Germinal center (tissue), 1 donor: Measurements from ENCODE around the gene DHPS.
"Not testable (repeated sequence)": the region's sequence is repeated elsewhere in the genome, so short reads cannot be mapped to it uniquely, and the experiment has no call there.

Source experiments
- DNase-seq: peaks from one replicate; pipeline ENCODE4 v3.0.0; 2012; ENCODE audit warnings: mixed read lengths, low spot score

The DHPS gene

DNA sequence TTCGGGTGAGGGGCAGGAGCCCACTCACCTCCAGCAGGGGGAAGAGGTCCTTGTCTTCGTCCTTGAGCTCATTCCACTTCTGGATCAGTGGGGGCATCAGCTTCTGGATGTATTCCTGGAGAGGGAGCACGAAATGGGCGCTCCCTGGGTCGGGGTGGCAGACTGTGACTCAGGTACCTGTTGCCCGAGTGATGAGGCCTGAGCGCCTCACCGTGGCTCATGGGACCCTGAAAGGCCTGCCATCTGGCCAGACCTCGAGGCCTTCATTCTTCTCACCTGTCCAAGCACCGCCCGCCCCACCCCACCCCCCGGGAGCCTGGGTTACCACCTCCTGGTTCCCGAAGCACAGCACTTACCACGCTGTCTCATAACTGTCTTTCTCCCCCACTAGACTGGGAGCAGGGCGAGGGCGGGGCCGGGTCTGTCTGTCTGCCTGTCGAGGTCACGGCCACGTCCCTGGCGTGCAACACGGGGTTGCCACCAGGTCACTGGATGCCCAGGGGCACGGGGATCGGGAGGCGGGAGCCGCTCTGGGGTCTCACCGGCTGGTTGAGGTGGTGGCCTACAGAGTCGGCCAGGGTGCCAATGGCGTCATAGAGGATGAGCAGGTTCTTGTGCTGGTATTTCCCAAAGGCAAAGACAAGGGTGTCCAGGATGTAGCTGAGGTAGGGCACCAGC, 24.1 kb upstream of the DHPS start:
- DNase-seq = no peak

DNA sequence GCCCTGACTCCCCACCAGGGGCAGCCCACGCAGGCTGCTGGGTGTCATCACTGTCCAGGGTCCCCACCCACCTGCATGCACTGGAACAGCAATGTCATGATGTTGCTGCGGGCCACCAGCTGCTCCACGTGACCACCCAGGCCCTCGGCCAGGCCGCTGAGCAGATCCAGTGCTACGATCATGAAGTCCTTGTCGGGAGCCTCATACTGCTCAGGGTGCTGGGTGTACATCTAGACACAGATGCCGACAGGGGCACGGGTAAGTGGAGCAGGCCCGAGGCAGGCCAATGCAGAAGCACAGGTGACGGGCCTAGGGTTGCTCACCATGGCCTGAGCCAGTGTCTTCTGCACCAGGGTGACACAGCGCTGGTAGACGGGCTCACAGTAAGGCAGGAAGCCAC, 23.5 kb upstream of the DHPS start:
- no peak for DNase-seq

DNA sequence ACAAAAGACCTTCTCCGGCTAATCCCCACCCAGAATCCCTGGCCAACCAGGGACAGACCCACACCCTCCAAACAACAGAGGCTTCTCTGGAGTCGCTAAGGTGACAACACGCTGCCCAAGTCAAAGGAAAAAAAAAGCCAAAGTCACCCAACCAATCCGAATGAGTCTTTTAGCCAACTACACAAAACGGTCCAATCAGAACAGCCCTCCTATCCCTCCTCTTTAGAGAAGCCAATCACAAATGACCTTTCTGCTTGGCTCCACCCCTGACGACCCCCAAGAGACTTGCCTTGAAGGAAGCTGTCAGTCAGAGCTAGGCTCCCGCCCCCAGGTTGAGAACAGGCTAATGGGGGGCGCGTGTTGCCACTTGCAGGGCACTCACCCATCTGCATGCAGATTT, 21.4 kb upstream of the DHPS start:
- peak; percentile 83 for DNase-seq

DNA sequence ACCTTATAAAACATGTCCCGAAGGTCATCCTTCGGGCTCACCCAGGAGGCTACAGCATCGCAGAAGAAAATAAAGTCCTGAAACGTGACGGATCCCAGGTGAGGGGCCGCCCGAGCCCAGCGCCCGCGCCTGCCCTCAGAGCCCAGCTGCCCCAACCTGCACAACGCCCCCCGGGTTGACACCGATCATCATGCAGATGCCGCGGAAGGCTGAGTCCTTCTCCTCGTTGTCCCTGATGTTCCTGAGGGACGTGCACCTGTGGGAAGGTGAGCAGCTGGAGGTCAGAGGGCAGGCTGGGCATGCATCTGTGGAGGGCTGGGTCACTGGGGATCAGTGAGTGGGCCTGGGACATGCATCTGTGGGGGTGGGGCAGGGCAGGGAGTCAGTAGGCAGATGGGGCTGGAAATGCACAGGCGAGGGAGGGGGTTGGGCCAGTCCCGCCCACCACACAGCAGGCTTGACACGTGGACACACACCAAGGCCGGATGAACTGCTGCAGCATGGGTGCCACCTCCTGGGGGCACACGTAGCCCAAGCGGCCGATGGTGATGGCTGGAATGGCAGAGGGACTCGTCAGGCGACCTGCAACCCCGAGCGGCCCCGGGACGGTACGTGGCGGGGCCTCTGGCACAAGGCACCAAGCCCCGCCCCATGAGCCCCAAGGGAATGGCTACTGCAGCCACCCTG, 20.1 kb upstream of the DHPS start:
- DNase-seq = no peak

- no peak for DNase-seq
Measured at GRCh38 chr19:12698138-12698537, 16.5 kb upstream of the DHPS start.

DNA sequence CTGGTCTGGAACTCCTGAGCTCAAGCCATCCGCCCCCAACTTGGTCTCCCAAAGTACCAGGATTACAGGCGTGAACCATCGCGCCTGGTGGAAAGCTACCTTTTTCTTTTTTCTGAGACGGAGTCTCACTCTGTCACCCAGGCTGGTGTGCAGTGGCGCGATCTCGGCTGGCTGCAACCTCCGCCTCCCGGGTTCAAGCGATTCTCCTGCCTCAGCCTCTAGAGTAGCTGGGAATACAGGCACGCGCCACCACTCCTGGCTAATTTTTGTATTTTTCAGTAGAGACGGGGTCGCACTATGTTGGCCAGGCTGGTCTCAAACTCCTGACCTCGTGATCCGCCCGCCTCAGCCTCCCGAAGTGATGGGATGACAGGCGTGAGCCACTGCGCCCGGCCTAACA, 15.7 kb upstream of the DHPS start:
- DNase-seq = not testable (repeated sequence)

DNA sequence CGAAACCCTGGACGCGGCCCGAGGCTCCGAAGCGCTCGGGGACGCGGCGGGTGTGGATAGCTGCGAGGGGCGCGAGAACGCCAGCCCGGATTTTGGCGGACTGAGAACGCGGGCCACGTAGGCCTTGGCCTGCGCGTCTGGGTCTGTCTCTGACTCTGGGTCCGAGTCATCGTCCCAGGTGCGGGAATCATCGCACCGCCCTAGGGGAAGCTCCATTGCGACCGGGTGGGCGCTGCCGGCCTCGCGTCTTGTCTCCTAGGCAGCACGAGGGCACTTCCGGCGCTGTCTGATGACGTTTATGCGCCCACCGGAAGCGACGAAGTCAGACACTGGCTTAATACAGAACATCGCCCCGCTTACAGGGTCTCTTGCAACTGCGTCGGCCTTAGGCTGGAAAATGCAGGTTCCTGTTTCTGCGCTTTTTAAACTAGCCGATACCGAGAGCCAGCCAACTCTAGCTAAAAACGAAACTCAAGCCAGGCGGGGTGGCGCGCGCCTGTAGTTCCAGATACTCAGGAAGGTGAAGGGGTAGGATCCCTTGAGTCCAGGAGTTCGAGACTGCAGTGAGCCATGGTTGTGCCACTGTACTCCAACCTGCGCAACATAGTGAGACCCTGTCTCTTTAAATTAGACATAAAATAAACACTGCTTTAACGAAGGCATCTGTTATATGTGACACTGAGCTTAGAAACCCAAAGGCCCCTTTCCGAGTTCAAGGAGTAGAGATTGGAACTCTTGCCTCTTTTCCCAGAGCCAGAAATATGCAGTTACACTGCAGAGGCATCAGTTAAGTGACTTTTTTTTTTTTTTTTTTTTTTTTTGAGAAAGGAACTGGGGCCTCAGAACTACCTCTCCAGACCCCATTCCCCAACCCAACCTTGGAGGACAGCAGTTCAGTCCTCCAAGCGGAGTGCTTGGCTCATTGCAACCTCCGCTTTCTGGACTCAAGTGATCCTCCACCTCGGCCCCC, 15.0 kb upstream of the DHPS start, which contains the start of gene FBXW9:
TSS of gene FBXW9 (minus strand) at position 266 of the 970 bp plus-strand sequence. CDS start at position 216, 50 bp downstream.
- peak; percentile 96 for DNase-seq

DNA sequence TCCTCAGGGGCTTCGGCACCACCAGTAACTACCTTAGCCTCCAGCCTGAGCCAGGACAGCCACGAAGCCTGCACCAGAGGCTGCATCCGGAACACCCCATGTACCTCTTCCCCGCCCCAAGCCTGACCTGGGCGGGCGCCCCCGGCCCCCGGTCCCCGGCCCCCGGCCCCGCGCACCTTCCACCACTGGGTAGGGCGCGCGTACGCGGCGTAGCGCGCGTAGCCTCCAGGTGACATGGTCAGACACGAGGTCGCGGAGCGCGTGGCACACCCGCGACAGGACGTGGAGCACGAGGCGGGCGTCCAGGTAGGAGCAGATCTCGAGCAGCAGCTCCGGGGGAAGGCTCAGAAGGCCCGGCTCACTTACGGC, 14.3 kb upstream of the DHPS start:
- DNase-seq = no peak

- no peak for DNase-seq
Measured at GRCh38 chr19:12695514-12695913, 13.8 kb upstream of the DHPS start.

- no peak for DNase-seq
Measured at GRCh38 chr19:12695096-12695495, 13.4 kb upstream of the DHPS start.

DNA sequence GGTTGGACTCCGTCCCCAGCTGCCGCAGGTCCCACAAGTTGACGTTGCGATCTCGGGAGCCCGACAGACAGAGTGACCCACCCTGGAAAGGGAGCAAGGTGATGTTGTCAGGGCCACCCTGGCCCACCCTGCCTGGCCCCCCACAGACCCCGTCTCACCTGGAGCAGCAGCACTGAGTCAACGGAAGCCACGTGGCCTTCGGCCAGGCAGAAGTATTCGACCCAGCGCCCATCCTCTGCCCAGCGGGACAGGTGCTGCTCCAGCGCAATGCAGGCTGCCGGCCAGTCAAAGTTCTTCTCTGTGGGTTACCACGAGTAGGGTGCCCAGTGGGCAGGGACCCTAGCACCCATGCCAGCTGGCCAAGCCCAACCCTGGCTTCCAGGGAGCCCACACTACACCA, 13.0 kb upstream of the DHPS start:
- no peak for DNase-seq

DNA sequence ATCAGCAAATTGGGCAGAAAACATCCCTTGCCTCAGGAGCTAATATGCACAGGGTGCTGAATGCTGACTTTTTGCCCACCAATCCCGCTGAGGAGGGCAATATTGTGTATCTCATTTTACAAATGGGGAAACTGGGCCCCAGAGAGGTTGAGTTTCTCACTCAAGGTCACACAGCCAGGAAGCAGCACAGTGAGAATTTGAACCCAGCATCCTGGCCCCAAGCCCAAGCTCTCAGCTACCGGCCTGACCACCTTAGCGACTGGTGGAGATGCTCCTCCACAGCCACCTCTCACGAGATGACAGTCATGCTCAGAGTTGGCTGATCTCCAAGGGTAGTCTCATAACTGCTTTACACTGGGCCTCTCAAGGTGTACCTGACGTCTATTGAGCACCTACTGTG, 11.3 kb upstream of the DHPS start:
- DNase-seq = no peak

DNA sequence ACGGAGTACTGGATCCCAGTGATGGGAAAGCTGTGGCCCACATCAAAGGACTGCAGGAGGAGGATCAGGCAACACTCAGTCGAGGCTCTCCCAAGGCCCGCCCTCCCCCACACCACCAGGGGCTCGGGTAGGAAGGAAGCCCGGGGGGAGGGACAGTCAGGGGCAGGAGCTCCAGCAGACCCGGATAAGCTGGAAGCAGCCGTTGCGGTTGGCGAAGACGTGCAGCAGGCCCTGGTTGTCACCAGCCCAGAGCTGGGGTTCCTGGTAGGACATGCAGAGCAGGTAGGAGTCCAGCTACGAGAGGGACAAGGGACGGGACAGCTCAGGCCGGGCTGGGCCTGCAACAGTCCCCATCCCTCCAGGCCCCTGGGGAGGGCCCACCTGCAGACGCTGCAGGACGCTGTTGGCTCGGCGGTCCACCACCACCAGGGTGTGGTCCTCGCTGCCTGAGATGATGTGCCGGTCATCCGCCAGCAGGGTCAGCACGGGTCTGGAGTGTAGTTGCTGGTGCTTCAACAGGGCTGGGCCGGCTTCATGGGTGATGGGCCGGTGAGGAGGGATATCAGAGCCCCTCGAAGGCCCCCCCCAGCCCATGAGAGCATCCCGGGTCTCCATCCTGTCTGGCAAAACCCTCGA, 8.0 kb upstream of the DHPS start:
- DNase-seq = no peak

GRCh38 chr19:12689012-12689411, 7.3 kb upstream of the DHPS start:
- DNase-seq = no peak

- DNase-seq = no peak
Measured at GRCh38 chr19:12687496-12688196, 6.0 kb upstream of the DHPS start, which contains the start of gene GNG14. Gene GNG14, plus strand, starts transcription at chr19:12687998. Its CDS starts 51 bp downstream, at chr19:12688049.

DNA sequence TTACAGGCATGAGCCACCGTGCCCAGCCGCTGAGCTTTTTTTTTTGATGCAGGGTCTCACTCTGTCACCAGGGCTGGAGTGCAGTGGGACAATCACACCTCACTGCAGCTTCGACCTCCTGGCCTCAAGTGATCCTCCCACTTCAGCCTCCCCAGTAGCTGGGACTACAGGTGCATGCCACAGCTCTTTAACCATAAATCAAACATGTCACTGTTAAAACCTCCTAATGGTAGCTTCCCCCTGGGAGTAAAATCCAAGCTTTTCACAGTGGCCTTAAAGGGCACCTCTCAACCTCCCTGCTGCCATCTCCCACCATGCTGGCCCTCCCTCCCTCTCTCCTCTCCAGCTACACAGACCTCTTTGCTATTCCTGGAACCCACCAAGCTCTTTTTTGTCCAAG, 4.2 kb upstream of the DHPS start:
- no peak for DNase-seq

DNA sequence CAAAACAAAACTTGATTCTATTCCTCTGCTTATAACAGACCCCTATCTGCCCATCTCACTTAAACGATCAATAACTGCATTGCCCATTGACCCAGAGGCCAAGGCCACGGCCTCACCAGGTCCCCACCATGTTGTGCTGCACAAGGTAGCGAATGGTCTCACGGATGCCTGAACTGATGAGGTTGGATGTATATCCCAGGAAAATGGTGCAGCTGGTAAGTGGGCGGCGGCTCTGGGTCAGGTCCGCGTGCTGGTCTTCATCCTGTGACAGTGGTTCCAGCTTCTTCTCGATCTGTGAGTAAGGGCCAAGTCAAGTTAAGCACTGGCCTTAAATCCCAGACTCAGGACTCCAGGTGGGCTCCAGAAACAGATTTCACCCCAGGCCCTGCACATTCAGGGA, 1.6 kb downstream of the DHPS start:
- no peak for DNase-seq

DNA sequence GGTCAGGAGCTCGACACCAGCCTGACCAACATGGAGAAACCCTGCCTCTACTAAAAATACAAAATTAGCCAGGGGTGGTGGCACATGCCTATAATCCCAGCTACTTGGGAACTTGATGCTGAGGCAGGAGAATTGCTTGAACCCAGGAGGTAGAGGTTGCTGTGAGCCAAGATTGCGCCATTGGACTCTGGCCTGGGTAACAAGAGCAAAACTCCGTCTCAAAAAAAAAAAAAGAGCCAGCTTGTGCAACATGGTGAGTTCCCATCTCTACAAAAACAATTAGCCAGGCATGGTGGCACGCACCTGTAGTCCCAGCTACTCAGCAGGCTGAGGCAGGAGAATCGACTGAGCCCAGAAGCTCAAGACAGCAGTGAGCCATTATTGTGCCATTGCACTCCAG, 3.6 kb downstream of the DHPS start:
- DNase-seq = not testable (repeated sequence)

DNA sequence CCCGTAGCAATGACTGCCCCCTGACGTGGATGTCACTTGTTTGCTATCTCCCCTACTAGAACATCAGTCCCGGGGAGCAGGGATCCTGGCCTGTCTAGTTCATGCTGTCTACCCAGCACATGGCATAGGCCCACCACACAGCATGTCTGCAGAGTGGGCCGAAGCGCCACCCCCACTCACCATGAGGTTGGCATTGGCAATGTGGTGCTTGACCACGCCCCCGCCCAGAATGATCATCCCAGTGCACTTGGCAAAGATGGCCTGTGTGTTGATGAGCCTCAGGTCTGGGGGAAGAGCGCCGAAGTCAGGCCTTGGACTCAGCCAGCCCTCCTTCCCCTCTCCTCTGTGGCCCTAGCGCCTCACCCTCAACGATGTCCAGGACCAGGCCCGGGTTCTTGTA, 4.8 kb downstream of the DHPS start:
- DNase-seq = no peak

DNA sequence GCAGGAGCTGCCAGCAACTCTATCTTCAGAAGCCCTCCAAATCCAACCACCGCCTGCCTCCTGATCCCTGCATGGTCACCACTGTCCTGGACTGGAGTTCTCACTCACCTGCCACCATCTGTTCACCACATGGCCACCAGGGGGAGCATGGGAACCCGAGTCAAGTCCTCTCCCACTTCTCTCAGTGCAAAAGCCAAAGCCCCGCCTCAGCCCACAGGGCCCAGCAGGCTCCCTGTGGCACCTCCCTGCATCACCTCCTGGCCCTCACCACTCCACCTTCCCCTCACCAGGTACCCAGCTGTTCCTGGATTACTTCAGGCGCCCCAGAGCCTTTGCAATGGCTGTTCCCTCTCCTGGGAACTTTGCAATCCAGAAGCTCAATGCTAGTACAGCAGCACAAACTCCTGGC, 5.3 kb downstream of the DHPS start:
- DNase-seq = peak; percentile 82

DNA sequence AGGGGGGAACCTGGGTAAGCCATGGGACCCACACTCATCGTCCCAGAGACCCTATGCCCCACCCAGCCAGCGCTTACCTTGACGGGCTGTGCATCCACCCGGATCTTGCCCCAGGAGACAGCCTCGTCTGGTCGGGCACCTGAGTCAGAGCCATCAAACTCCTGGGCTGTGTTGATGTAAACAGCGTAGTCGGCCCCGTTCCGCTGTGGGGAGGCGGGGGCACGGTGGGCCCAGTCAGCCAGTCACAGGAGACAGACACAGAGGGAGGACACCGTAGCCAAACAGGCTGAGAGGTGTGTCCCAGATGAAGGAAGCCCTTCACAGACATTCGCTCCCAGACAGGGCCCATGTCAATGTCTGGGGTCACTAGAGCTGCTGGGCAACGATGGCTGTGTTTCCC, 5.7 kb downstream of the DHPS start:
- DNase-seq = no peak

DNA sequence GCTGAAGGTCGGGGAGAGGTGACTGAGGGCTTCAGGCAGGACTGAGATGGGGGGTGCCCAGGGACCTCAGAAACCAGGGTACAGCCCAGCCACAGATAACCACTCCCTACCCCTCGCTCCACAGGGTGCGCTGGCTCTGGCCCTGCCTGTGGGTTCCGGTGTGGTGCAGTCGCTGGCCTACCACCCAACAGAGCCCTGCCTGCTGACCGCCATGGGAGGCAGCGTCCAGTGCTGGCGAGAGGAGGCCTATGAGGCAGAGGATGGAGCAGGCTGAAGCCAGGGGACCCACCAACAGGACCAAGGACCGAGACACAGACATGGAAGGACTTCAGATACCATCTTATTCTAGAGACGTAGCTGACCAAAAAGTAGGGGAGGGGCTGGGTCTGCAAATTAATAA, 6.3 kb downstream of the DHPS start:
- no peak for DNase-seq
